SH-SY5Y (cell line): ENCODE results near the gene PHACTR3.

Experiments used
- GATA2 ChIP-seq: IDR thresholded peaks from 2 replicates; pipeline ENCODE4 v1.6.1; 2011; ENCODE audit warnings: mild to moderate bottlenecking, low read depth, low read length
- GATA3 ChIP-seq: IDR thresholded peaks from 2 replicates; pipeline ENCODE4 v1.6.1; 2011; ENCODE audit warnings: low read depth, mild to moderate bottlenecking, low read length, moderate library complexity

DNA sequence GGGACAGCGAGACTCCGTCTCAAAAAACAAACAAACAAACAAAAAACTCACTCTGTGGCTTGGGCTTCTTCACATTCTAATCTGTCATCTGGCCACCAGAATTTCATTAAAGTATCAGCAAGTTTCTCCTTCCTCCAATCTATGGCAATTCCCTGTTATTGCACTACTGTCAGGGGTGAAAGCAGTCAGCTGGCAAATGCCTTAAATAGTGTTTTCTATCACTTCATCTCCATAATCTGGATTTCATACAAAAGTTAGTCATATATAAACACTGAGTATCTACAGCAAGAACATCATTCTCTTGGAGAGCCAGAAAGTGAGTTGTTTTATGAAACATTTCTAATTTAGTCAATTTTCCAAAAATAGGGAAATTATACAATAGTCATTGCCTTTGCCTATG lies 56.1 kb downstream of the PHACTR3 start:
- no peak for TF ChIP-seq GATA3
- TF ChIP-seq GATA2: no peak
